OCI-M2 (cell line): ENCODE results near the gene ODAD3.
"Not testable (repeated sequence)": the region's sequence is repeated elsewhere in the genome, so short reads cannot be mapped to it uniquely, and the experiment has no call there.

ENCODE experiments used
- DNase-seq: peaks from one replicate; lab custom pipeline; 2025; ENCODE audit not compliant: unreplicated experiment; lab: John Stamatoyannopoulos, UW

ODAD3 gene

DNA sequence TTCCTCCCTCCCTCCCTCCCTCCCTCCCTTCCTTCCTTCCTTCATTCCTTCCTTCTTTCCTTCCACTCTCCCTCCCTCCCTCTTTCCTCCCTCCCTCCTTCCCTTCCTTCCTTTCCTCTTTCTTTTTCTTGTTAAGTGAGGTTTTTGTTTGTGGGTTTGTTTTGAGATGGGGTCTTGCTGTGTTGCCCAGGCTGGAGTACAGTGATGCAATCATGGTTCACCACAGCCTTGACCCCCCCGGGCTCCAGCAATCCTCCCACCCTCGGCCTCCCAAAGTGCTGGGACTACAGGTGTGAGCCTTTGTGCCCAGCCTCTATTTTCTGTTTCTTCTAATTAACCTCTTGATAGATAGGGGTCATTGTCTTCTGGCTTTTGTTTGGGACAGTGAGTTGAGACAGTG lies 26.5 kb upstream of the ODAD3 start:
- no peak for DNase-seq

DNA sequence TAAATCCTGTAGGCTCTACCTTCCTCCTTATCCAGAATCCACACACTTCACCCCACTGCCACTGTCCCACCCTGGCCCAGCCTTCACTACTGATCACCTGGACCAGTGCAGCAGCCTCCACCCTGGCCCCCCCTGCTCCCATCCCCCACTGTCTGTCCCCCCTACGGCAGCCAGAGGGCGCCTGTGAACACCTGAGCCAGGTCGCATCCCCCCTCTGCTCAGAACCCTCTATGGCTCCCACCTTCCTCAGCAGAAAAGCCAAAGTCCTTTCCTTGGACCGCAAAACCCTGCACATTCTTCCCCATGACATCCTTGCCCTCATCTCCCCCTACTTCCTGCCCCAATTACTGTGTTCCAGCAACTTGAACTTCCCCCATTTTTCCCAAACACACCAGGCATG lies 25.3 kb upstream of the ODAD3 start:
- DNase-seq, result no peak

DNA sequence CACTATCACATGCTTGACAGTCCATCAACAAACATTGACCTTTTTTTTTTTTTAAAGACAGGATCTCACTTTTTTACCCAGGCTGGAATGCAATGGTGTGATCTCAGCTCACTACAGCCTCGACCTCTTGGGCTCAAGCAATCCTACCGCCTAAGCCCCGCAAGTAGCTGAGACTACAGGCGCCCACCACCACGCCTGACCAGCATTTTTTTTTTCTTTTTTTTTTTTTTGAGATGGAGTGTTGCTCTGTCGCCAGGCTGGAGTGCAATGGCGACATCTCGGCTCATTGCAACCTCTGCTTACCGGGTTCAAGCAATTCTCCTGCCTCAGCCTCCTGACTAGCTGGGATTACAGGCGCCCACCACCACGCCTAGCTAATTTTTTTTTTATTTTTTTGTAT lies 24.0 kb upstream of the ODAD3 start:
- DNase-seq, result not testable (repeated sequence)

DNA sequence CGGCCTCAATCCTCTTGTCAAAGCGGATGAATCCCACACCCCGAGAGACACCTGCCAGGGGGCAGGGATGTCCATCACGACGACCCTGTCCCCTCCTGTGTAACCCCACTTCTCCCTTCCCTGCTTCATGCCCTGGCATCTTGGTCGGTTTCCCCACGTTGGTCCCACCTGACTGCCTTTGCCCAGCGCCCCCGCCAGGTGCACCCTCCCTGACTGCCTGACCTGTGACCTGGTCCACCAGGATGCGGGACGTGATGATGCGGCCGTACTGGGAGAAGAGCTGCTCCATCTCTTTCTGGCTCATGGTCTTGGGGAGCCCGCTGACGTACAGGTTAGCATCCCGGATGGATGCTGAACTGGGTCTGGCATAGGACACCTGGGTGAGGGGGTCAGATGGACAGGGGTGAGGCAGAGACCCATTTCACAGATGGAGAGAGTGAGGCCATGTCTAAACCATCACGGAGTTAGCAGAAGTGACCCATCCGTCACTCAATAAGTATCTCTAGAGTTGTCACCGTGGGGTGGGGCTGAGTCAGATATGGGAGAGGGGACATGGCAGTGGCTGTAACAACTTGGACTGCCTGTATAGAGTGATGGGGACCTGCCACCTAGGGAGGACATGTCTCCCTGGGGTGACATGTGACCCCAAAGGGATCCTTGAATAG lies 23.4 kb upstream of the ODAD3 start:
- no peak for DNase-seq

DNA sequence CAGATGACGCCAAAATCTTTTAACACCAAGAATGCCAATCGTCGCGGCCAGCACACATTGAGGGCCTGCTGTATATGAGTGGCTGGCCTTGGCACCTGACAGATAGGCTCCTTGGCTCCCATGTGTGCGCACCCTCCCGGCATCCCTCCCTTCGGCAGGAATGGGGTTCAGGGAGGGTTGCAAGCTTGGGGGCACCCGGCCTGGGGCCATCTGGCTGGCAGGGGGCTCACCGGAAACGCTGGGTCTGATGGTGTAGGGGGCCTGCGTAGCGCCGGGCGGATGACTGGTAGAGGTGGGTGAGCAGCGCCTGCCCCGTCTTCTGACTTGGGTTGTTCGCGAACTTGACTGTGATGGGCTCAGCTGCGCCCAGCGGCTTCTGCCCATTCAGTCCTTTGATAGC lies 22.9 kb upstream of the ODAD3 start:
- no peak for DNase-seq

DNA sequence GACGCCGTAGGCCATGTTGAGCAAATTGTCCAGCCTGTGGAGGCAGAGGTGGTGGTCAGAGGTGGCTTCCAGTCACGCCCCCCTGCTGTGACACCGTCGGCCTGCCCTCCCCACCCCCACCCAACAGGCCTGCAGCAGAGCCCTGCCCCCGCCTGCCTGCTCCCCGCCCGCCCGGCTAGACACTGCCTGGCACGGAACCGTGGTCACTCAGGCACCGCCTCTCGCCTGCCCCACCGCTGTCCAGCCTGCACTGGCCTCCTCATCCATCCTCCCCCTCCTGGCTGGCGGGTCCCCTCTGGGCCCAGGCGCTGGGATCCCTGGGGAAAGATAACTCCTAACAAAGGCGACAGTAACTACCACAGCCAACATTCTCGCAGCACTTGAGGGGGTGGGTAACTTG lies 22.2 kb upstream of the ODAD3 start:
- DNase-seq, result no peak

DNA sequence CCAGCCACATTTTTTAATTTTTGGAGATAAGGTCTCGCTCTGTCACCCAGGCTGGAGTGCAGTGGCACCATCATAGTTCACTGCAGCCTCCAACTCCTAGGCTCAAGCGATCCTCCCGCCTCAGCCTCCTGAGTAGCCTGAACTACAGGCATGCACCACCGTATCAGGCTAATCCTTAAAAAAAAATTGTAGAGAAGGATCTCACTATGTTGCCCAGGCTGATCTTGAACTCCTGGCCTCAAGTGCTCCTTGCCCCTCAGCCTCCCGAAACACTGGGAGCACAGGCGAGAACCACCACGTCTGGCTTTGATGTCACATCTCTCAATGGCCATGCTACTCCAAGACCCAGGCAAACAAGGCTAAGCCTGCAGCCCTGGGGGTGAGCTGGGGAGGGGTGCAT lies 21.7 kb upstream of the ODAD3 start:
- DNase-seq, result no peak

DNA sequence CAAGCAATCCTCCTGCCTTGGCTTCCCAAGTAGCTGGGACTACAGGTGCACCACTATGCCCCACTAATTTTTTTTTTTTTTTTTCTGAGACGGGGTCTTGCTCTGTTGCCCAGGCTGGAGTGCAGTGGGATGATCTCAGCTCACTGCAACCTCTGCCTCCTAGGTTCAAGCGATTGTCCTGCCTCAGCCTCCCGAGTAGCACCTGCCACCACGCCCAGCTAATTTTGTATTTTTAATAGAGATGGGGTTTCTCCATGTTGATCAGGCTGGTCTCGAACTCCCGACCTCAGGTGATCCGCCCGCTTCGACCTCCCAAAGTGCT lies 20.3 kb upstream of the ODAD3 start:
- DNase-seq, result not testable (repeated sequence)

DNA sequence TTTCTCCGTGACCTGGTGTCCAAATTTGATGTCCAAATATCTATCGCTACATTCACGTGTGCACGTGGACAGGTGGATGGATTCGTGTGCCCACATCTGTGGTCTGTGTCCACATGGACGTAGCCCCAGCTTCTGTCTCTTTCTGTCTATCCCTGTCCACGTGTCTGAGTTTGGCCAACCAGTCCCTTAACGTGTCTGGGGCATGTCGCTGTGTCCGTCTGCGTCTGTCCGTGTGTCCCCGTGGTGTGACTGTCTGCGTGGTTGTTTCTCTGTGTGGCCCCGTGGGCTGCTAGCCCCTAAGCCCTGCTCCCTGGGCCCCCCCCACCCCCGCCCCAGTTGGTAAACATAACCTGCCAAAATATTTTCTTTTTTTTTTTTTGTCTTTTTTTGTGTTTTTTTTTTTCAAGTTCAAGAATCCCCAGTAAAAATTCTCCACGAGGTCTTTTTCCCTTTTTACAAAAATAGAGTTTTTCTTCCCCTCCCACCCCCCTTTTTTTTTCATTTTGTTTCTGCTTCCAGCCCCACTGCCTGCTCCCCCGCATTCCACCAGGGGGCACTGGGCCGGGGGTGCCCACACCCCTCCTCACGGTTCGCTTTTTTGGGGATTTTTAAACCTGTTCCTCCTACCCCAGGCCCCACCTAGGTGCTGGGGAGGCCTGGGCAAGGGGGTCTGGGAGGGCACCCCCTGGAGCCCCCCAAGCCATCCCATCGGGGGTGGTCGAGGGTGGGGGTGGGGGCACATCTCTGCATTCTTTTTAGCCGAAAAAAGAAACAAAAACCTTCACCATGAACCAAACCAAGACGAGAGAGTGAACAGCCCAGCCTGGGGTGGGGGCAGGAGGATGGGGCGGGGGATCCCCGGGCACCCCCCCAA lies 18.8 kb upstream of the ODAD3 start:
- no peak for DNase-seq

DNA sequence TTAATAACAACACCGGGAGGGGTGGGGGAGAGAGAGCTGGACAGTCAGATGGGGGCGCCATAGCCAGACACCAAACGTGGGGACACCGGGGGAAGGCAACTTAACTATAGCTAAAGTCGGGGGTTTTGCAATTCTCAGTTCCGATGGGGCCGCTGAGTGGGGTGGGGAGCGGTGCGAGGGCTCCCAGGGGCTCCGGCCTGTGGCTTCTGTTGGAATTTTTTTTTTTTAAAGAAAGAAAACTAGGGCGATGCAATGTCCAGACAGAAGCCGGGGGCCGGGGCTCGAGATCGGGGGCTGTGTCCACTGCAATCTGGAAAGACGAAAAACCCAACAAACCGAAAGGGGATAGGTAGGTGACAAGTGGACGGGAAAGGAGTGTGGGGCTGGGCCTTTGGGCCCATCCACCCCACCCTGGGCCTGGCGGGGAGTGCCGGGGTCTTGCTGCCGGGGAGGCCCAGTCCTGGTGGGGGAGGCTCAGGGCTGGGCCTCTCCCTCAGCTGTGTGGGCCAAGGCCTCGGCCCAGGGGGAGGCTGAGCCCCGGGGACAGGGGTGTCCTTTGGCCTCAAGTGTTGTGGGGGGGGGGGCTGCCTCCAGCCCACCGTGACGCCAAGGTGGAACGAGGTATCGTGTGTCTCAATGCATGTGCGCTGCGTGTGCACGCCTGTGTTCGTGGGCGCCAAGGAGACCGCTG lies 17.8 kb upstream of the ODAD3 start:
- no peak for DNase-seq

DNA sequence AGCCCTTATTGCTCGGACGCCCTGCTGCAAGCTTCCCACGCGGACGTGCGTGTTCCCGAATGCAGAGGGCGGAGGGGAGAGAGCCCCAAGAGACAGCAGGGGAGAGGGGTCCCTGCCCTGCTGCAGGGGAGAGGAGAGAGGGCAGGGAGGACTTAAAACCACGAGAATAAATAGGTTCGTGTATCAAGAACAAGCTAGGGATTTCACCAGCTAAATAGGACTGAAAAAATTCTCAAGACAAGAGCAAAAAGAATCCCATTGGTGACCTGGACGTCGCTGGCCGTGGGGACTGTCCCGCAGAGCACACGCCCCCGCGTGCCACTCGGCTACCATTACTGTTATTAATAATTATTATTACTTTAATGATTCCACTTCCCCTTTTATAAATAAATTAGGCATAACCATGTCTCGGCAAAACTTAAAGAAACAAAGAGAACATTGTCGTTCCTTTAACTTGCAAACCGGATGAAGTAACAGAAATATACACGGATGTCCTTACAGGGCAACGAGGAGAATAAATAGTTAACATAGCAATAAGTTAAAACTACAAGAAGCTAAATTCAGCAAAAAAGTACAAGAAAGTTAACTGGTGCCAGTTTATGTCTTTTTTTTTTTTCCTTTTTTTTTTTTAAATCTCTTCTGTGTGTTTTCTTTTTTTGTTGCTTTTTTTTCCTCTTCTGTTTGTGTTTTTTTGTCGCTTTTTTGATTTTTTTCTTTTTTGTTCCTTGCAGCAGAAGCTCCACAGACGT lies 17.1 kb upstream of the ODAD3 start:
- DNase-seq, result no peak

DNA sequence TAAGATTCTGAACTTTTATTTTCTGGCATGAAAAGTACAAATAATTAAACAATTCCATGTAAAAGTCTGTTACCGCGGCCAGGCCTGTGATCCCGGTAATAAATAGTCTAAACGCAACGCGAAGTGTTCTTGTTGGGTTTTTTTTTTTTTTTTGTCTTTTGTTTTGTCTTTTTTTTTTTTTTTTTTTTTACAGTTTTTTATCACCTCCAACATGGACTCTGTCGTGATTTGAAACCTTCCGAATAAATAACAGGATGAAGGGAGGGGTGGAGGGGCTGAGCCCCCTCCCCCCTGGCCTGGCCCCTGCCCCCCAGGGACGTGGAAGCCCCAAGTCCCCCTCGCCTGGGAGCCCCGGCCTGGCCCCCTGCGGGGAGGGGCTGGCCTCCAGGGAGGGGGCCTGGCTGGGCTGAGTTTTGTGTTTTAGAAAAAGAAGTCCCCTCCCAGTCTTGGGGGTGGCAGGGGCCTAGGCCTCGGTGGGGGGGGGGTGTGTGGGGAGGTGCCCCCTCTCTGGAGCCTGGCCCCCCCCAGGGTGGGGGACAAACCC lies 16.5 kb upstream of the ODAD3 start:
- DNase-seq, result no peak

DNA sequence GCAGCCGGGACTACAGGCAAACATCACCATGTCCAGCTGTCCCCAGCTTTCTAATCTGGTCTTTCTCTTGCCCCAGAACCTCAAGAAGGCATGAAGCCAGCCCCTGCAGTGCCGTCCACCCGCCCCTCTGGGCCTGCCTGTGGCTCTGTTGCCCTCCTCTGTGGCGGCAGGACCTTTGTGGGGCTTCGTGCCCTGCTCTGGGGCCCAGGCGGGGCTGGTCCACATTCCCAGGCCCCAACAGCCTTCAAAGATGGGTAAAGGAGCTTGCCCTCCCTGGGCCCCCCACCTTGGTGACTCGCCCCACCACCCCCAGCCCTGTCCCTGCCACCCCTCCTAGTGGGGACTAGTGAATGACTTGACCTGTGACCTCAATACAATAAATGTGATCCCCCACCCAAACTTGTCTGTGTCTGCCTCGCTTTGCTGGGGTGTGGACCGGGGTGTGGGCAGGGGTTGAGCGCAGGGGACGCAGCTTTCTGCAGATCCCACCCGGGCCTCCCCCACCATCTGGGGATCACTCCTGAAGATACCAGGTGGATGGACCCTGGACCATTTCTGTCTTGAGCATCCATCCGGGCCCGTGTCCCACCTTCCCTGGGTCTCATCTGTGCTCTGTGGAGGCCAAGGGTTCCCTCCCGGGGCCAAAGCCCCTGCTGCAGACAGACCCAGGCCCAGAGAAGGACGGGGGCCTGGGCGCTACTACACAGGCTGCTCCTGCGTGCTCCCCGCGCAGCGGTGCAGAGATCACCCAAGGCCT lies 15.8 kb upstream of the ODAD3 start:
- DNase-seq, result no peak

DNA sequence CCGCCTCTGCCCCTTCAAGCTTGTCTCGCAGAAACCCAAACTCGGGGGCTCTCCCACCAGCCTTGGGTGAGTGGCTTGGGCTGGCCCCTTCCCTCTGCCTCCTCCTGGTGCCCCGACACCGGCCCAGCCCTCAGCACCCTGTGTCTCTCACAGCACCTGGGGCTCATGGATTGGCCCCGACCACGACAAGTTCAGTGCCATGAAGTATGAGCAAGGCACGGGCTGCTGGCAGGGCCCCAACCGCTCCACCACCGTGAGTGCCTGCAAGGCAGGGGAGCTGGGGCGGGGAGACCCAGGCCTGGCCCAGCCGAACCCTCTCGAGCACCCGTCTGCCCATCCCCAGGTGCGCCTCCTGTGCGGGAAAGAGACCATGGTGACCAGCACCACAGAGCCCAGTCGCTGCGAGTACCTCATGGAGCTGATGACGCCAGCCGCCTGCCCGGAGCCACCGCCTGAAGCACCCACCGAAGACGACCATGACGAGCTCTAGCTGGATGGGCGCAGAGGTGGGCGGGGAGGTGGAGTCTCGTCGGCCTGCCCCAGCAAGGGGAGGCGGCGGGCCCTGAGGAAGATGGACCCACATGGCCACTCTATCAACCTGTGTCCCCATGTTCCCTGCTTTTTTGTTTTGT lies 14.1 kb upstream of the ODAD3 start:
- no peak for DNase-seq

DNA sequence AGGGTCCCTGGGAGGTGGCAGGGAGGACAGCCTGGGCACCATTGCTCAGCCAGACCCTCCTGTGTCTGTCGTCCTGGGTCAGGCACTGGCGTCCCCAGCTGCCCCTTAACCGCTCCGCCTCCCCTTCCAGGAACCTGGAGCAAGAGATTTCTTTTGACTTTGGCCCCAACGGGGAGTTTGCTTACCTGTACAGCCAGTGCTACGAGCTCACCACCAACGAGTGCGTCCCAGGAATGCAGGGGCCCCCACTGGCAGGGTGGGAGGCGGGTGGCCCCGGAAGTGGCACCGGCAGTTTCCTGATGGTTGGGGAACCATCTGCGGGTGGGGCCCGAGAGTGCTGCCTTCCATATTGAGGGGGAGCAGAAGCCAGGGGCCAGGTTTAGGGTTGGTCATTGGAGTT lies 13.5 kb upstream of the ODAD3 start:
- DNase-seq, result no peak

DNA sequence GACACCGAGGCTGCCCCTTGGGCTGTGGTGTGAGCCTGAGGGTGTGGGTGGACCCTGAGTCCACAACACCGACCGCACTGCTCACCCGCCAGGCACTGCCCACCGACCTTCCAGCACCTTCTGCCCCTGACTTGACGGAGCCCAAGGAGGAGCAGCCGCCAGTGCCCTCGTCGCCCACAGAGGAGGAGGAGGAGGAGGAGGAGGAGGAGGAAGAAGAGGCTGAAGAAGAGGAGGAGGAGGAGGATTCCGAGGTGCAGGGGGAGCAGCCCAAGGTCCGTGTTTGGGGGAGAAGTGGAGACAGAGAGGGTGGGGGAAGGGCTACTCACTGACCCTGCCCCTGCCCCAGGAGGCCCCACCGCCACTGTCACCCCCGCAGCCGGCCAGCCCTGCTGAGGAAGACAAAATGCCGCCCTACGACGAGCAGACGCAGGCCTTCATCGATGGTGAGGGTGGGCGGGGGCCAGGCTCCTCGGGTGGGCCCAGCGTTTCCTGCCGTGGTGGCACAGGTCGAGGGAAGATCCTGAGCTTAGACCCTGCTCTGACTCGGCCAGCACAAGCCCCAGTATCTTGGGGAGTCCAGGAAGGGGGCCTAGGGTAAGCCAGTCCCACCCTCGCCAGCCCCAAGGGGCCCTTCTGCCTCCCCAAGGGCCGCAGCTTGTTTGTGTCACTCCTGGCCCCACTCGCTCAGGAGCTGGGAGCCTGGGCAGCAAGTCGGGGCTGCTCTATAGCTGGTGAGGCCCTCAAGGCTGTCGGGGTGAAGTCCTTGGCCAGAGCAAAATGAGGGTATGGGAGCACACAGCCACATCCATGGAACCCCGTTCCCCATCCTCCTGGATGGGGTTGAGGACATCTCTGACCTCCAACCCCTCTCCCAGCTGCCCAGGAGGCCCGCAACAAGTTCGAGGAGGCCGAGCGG lies 12.7 kb upstream of the ODAD3 start:
- DNase-seq, result no peak

DNA sequence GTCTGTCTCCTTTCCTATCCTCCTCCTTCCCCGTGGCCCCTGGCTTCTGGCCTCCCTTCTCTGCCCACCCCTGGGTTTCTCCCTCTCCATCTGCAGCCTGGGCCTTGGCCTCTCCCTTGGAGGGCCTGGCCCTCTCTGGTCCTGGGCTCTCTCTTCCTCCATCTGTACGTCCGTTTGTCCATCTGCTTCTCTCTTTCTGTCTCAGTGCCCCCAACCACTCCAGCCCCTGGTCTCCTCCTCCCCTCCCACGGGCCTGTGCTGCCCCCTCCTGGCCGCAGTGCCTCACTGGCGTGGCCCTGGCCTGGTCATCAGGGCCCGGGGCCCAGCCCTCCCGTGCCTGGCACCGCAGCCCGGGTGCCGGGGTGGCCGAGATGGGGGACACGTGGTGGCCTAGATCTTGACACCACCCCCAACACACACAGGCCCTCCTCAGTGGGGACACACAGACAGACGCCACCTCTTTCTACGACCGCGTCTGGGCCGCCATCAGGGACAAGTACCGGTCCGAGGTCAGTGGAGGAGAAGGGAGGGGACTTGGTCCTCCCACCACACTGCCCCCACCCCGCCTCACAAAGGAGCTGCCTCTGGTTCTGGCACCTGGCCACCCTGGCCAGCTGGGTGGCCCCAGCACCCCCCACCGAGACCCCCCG lies 11.9 kb upstream of the ODAD3 start:
- no peak for DNase-seq

DNA sequence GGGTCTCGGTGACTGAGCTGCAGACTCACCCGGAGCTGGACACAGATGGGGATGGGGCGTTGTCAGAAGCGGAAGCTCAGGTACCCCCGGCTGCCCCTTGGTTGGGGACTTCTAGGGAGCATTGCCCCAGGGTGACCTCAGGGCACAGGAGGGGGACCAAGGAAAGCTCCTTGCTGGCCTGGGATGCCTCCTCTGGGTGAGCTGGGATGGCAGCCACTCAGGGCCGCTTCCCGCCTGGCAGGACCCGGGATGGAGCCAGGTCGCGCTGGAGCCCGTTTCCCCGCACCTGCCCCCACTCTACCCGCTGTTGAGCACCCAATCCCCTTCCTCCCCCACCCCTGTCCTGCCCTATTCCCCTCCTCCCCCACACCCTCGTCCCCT lies 11.3 kb upstream of the ODAD3 start:
- DNase-seq, result no peak

DNA sequence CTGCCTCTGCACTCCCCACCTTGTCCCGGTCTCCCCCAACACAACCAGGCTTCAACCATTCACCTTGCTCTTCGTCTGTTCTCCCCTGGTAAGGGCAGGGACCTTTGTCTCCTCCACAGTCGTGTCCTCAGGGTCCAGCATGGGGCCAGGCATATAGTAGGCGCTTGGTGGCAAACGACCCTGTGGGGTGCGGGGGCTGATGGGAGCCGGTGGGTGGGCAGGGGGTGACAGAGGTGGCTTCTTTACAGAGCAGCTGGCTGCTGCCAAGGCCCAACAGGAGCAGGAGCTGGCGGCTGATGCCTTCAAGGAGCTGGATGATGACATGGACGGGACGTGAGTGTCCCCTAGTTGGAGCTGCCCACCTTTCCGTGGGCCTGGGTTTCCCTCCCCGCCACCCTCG lies 10.2 kb upstream of the ODAD3 start:
- DNase-seq, result no peak
